Dermis lymphatic vessel endothelial cell (primary cell): ENCODE measurements around the gene FAM124B. TPM values are rescaled to one million over a fixed set of nuclear protein-coding genes. Genes with fewer than 3 reads are reported as not detected.

Experiments
- total RNA-seq: library from RNA; depleted of rRNA; stranded (reverse); fragments of >200 nt; gene quantifications from 2 replicates; pipeline ENCODE4 v1.2.1, GENCODE V29; 2014

FAM124B gene, protein sequence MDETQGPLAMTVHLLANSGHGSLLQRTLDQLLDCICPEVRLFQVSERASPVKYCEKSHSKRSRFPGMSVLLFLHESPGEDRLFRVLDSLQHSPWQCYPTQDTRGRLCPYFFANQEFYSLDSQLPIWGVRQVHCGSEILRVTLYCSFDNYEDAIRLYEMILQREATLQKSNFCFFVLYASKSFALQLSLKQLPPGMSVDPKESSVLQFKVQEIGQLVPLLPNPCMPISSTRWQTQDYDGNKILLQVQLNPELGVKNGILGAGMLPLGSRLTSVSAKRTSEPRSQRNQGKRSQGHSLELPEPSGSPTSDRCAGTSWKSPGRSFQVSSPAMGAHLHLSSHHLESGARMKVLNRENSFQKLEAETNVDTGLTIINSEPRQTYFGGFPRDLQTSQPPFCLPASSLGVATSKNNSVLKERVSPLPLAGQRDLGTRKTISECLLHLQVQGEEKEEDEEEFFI
- total RNA-seq: 5.6 and 13.3 TPM in 2 replicates

DNA sequence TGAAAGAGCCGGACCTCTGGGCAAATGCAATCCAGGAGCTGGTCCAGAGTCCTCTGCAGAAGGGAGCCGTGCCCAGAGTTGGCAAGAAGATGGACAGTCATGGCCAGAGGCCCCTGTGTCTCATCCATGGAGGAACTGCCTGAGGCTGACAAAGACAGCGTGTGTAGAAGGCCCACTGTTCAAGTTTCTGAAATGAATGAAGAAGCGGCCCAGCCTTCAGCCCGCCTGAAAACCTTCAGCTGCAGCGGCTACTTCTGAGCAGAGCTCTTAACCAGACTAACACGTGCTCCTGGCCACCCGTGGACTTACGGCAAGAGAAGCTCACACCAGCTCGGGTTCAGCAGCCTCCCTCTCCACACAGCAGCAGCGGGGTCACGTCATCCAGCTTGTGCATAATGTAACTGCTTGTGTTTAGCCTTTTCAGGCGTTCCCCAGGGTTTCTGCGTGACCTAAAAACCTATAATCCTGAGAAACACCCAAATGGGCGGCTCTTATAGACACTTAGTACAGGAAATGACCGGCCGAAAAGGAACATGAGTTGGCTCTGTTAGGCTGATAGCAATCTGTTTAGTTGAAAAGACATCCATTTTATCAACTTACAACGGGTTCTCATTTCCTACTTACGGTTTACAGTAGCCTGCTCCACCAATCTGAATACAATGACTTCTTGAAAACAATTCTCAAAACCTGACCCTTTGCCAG is at the start of gene FAM124B:
FAM124B (minus strand) TSS at position 467 of the 702 bp plus-strand sequence; CDS start at position 128, 339 bp downstream.

Other genes with a start within 250 kb of the FAM124B start
- 39.0 and 54.4 TPM in 2 replicates for gene CUL3, start 183.3 kb upstream of the FAM124B start, total RNA-seq